Measurements from ENCODE around the gene RPS28.

DNA sequence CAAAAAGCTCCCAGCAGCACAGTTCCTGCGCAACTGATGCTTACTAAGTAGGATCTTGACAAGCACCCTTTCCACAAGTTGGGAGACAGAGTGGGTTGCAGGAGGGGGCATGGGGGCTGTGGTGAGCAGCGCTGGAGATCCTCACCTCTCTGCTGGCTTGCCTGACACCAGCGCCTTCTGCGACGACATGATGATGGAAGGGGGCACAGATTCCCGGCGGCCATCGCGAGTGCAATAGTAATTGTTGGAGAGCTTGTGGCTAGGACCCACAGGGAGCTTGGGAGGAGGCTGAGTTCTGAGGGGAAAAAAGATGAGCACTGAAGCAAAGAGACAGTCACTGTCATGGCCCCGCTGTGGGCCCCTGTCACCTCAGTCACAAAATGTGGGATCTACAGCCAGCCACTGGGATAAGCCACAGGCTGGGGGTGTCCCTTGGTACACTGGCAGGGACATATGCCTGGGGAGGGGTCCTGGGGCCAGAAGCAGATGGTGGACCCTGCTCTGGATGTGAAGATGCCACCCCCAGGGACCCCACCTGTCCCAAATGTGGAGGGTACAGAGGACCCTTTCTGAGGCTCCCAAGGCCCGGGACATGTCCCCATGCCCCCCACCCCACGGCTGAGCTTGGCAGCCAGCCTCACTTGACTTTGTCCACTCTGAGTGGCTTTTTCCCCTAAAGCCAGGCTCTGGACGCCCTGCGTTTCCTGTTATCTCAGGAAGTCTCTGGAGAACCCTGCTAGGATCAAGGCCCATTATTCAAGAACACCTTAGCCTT, 4.8 kb upstream of the RPS28 start:
- TF ChIP-seq CTCF (conservative IDR thresholded peaks at IDR 0.05; ENCODE audit: low read depth, low read length): no peak
- TF ChIP-seq EZH2 (IDR thresholded peaks at IDR 0.05; ENCODE audit: borderline replicate concordance, low read depth, low read length, poor library complexity, severe bottlenecking): no peak
